GM19438 (cell line): Measurements from ENCODE around the gene GOLT1A.

Source experiments
- ATAC-seq: cut with Tn5 transposase; IDR thresholded peaks from one replicate; pipeline ENCODE4 v1.9.1; 2021; ENCODE audit warnings: low read depth; ENCODE audit not compliant: unreplicated experiment

GOLT1A gene, protein sequence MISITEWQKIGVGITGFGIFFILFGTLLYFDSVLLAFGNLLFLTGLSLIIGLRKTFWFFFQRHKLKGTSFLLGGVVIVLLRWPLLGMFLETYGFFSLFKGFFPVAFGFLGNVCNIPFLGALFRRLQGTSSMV

DNA sequence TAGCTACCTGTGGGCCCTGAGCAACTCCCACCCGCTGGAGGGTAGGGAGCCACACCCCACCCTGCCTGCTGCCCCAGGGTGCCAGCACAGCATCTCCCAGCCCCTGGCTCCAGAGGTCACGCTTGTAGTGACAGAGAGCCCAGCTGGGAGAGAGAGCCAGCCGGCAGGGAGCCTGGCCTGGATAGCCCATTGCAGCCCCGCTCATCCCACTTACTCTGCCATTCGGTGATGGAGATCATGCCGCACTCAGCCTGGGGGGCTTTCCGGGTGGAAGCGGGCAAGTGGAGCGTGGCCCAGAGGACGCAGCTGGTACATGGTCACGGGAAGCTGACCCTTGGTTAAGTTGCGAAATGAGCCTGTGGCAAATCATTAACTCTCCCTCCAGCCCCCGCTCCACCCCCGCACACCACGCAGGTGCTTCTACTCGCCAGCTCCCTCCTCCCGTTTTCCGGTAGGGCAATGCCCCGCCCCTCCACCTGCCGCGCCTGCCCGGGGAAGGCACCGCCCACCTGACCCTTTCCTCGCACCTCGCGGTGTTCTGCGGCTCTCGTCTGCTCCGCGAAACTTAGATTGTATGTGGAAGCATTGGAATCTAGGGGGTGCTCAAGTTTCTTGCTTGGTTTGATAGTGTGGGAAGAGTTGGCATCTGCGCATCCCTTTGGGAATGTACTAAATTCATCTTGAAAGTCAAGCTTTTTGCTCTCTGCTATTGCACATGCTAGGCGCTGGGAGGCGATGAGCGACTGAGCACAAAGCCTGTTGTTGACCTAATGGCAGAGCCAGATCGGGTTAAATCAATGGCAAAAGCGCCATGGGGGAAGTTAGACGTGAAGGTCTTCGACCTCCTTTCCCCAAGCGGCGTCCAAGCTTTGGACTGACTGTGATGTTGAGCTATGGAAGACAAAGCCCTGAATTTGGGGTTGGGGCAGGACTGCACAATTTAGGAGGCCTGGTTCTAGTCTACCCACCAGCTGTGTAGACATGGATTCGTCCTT is at the start of gene GOLT1A:
Gene GOLT1A, minus strand, starts transcription at position 321 of the 995 bp plus-strand sequence. Its CDS starts 82 bp downstream, at position 239.
- peak; percentile 86 for ATAC-seq

- ATAC-seq = no peak
These were observed 49.6 kb upstream of the GOLT1A start for GRCh38 chr1:204263254-204263910.

GRCh38 chr1:204262506-204263253 is 48.9 kb upstream of the GOLT1A start:
- ATAC-seq = no peak

GRCh38 chr1:204261746-204262505 is 48.1 kb upstream of the GOLT1A start:
- ATAC-seq = no peak

GRCh38 chr1:204261266-204261665 is 47.5 kb upstream of the GOLT1A start:
- ATAC-seq = no peak

GRCh38 chr1:204260601-204261197 is 46.9 kb upstream of the GOLT1A start:
- no peak for ATAC-seq

DNA sequence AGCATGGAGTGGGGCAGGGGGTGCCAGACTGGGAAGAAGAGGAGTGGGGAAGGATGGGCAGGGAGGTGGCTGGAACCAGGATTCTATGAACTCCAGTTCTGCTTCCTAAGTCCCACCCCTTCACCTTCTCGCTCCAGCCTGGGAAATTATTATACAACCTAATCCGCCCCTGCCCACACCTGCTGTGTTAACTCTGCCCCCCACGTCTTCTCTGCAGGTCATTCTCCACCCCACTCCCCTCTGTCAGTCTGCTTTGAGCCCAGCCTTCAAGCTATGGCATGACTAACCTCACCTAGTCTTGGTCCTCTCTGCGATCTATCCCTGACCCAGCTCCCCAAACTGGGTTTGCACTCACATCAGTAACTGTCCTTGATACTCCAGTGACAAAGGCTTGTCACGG is 46.0 kb upstream of the GOLT1A start:
- ATAC-seq = no peak

GRCh38 chr1:204259196-204259595 is 45.4 kb upstream of the GOLT1A start:
- no peak for ATAC-seq

DNA sequence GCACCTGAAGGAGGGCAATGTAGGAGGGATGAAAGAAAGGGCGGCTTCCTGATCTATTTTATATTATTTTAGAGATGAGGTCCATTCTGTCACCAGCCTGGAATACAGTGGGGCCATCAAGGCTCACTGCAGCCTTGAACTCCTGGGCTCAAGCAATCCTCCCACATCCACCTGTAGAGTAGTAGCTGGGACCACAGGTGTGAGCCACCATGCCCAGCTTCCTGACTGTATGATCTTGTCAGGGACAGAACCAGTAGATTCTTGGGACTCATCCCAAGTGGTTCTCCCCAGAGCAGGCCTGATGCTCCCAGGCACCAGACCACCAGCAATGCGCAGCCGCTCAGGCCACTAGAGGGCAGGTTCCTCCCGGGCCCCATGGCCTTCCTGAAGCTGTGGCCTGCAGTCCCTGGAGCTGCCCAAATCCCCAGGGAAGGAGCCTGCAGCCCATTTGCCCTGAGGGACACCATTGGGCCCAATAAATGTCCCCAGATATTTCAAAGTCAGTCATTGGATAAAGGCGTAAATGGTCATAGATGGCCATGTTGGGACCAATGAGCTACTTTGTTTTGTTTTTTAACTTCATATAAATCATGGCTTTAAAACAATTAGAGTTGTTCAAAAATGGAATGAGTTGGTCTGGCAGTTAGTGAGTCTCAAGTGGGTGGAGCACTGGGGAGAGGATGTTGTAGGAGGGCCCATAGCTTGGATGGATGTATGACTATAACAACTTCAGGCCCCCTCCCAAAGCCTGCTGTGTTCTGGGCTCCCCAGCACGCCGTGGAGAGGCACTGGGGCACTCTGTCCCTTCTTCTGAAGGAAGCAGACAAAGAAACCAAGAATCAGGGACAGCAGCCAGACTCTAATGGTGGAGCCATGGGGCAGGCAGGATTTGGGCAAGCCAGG is 44.7 kb upstream of the GOLT1A start:
- ATAC-seq = no peak

GRCh38 chr1:204257446-204257845 is 43.7 kb upstream of the GOLT1A start:
- no peak for ATAC-seq

GRCh38 chr1:204256531-204256930 is 42.7 kb upstream of the GOLT1A start:
- ATAC-seq = no peak

- no peak for ATAC-seq
These were observed 42.2 kb upstream of the GOLT1A start for GRCh38 chr1:204255966-204256365.

DNA sequence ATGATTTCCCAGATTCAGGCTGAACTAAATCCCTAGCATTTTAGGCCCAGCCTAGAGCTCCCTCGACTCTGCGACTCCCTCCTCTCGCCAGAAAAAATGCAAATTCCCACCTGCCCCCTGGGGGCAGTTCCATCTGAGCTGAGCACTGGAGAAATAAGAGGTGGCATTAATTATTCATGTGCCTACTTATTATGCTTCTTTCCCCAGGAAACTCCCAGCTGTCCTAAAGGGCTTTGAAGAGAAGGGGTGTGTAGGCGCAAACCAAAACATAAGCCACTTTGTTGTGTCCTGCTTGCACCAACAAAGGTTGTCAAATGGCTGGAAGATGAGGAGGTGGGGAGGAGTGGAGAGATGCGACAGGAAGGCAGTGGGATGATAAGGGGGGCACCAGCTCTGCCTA is 41.4 kb upstream of the GOLT1A start:
- no peak for ATAC-seq

GRCh38 chr1:204254031-204254661 is 40.4 kb upstream of the GOLT1A start:
- ATAC-seq = no peak

DNA sequence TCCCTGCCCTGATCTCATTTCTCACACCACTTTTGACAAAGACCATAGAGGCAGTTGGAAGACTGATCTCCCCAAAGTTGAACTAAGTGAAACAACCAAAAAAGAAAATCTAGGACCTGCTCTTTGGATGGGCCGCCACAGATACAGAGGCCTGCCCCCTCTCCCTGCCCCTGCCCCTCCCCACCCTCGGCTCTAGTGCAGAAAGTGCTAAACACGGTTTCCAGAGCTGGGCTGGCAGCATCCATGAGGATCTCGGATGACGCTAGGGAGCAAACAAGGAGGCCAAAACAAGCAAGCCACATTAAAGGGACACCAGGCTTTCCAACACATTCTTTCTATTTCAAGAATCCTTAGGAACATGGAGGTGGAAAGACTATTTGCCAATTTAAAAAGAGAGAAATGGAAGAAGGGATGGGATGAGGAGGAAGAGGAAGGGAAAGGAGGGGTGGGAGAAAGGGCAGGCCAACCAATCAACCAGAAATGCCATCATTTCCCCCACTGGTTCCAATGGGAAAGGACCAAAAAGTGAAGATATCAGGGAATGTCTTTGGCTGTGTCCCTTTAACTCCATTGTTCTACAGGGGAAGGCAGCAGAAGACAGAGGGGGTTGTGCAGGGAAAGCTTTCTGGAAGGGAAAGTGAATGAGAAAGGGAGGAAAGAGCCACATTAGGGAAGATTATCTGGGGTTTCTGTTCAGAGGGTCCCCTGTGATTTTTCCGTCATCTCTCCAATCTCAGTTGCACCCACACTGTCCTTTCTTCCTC is 38.3 kb upstream of the GOLT1A start:
- ATAC-seq = no peak

GRCh38 chr1:204251286-204251685 is 37.5 kb upstream of the GOLT1A start:
- no peak for ATAC-seq

- ATAC-seq = no peak
These were observed 36.7 kb upstream of the GOLT1A start for GRCh38 chr1:204250428-204251030.
